ENCODE results near the gene SLC12A5. TPM values are rescaled to one million over a fixed set of nuclear protein-coding genes. Genes with fewer than 3 reads are reported as not detected.
"Not testable (repeated sequence)": the region's sequence is repeated elsewhere in the genome, so short reads cannot be mapped to it uniquely, and the experiment has no call there.

Gene SLC12A5
- total RNA-seq, 4 donors from 2014 or later, result not detected

DNA sequence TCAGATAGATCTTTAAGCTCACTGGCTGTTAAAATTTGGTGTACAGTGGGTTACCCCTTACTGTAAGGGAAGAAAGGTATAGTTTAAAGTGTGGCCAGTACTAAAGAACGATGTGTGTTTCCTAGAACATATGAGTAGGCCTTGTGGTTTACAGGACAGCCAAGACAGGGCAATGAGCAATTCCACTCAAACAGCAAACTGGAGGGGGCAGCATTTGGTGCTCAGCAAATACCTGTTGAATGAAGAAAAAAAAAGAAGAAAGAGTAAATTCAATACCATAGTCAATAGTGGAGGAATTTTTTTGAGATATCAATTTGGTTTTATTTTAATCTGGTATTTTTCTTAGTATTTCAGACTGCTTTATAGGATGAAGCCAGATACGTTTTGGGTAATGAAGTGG, 64.5 kb downstream of the SLC12A5 start:
- intact Hi-C loops (cut with DNase I; ENCODE audit: low total_unique reads), result no loop called here
- TF ChIP-seq, protein P1, sequence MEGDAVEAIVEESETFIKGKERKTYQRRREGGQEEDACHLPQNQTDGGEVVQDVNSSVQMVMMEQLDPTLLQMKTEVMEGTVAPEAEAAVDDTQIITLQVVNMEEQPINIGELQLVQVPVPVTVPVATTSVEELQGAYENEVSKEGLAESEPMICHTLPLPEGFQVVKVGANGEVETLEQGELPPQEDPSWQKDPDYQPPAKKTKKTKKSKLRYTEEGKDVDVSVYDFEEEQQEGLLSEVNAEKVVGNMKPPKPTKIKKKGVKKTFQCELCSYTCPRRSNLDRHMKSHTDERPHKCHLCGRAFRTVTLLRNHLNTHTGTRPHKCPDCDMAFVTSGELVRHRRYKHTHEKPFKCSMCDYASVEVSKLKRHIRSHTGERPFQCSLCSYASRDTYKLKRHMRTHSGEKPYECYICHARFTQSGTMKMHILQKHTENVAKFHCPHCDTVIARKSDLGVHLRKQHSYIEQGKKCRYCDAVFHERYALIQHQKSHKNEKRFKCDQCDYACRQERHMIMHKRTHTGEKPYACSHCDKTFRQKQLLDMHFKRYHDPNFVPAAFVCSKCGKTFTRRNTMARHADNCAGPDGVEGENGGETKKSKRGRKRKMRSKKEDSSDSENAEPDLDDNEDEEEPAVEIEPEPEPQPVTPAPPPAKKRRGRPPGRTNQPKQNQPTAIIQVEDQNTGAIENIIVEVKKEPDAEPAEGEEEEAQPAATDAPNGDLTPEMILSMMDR (IDR thresholded peaks at IDR 0.05), result no peak
- TF ChIP-seq POLR2A (IDR thresholded peaks at IDR 0.05), result no peak
- H3K4me3 ChIP-seq (ENCODE audit: low read depth, poor library complexity, severe bottlenecking), result no peak overlapping the region
- no peak for DNase-seq (ENCODE audit: low spot score in 2 of 2)
- WGBS, 2 donors, result 80 to 84% methylated on average over 2 of the region's 2 CpGs

- intact Hi-C loops (cut with DNase I; ENCODE audit: low total_unique reads), result no loop called here
- no peak for TF ChIP-seq POLR2A (IDR thresholded peaks at IDR 0.05)
- TF ChIP-seq, protein P1 (IDR thresholded peaks at IDR 0.05), result no peak
- DNase-seq (ENCODE audit: low spot score in 2 of 2), result no peak
- 33 to 36% methylated on average over 44 to 46 of the region's 48 CpGs for WGBS, 2 donors
- no peak overlapping the region for H3K4me3 ChIP-seq (ENCODE audit: low read depth, poor library complexity, severe bottlenecking)
Observed at GRCh38 chr20:46099491-46100287, 70.7 kb downstream of the SLC12A5 start.

DNA sequence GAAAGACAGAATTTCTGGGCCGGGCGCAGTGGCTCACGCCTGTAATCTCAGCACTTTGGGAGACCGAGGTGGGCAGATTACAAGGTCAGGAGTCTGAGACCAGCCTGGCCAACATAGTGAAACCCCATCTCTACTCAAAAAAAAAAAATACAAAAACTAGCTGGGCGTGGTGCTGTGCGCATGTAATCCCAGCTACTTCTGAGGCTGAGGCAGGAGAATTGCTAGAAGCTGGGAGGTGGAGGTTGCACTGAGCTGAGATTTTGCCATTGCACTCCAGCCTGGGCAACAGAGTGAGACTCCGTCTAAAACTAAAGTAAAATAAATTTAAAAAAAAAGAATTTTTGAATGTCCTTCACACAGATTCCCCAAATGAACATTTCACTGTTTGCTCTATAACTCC, 71.4 kb downstream of the SLC12A5 start:
- intact Hi-C loops (cut with DNase I; ENCODE audit: low total_unique reads); DNase-seq (ENCODE audit: low spot score in 2 of 2); H3K4me3 ChIP-seq (ENCODE audit: low read depth, poor library complexity, severe bottlenecking): not testable (repeated sequence)
- 83 to 89% methylated on average over 7 of the region's 7 CpGs for WGBS, 2 donors

DNA sequence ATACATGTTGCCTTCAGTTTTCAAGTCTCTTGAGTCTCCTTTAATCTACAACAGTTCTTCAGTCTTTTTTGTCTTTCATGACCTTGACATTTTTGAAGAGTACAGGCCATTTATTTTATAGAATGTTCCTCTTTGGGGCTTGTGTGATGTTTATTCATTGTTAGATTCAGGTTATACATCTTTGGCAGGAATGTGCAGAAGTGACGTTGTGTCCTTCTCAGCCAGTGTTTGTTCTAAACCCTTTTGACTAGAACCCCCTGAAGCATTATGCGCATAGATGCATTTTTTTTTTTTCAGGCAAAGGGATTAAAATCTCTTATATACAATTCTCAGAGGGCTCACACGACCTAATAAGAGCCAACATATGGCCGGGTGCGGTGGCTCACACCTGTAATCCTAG, 72.0 kb downstream of the SLC12A5 start:
- TF ChIP-seq, protein P1 (IDR thresholded peaks at IDR 0.05), result no peak
- TF ChIP-seq POLR2A (IDR thresholded peaks at IDR 0.05), result no peak
- DNase-seq (ENCODE audit: low spot score in 2 of 2), result no peak
- no peak overlapping the region for H3K4me3 ChIP-seq (ENCODE audit: low read depth, poor library complexity, severe bottlenecking)
- 77 to 86% methylated on average over 5 of the region's 5 CpGs for WGBS, 2 donors
- intact Hi-C loops (cut with DNase I; ENCODE audit: low total_unique reads), result no loop called here

DNA sequence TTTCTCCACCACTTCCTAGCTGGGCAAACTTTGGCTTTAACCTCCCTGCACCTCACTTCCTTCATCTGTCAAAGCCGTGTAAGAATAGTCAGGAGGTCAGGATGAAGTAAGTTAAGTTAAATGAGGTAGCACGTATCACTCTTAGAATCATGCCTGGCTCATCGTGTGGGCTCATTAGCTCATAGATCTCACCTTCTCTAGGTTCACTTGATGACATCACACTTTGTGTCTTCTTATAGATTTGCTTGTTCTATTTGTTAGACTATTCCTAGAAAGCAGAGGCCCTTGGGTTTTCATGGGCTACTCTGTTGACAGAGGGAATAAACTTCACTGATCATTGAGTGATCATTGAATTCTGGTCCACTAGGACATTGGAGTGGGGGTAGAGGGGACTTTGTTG, 72.9 kb downstream of the SLC12A5 start:
- no peak overlapping the region for H3K4me3 ChIP-seq (ENCODE audit: low read depth, poor library complexity, severe bottlenecking)
- WGBS, 2 donors, result 81 to 85% methylated on average over 3 of the region's 3 CpGs
- no peak for DNase-seq (ENCODE audit: low spot score in 2 of 2)
- intact Hi-C loops (cut with DNase I; ENCODE audit: low total_unique reads), result loop anchor here (1.0 kb wide), 1 partner anchor 137 kb away; no protein-coding TSS in a partner anchor
- TF ChIP-seq, protein P1 (IDR thresholded peaks at IDR 0.05), result no peak
- no peak for TF ChIP-seq POLR2A (IDR thresholded peaks at IDR 0.05)

- no peak for TF ChIP-seq POLR2A (IDR thresholded peaks at IDR 0.05)
- TF ChIP-seq, protein P1 (IDR thresholded peaks at IDR 0.05), result no peak
- no peak for DNase-seq (ENCODE audit: low spot score in 2 of 2)
- H3K4me3 ChIP-seq (ENCODE audit: low read depth, poor library complexity, severe bottlenecking), result no peak overlapping the region
- WGBS, 2 donors, result 86 to 88% methylated on average over 3 of the region's 3 CpGs
- intact Hi-C loops (cut with DNase I; ENCODE audit: low total_unique reads), result loop anchor here (1.0 kb wide), 1 partner anchor 136 kb away; no protein-coding TSS in a partner anchor
Observed at GRCh38 chr20:46102940-46103339, 73.9 kb downstream of the SLC12A5 start.
